ENCODE measurements around the gene TGFBR1. TPM values are rescaled to one million over a fixed set of nuclear protein-coding genes. Genes with fewer than 3 reads are reported as not detected.
A peak's percentile ranks its signal among the peaks of the same experiment; 100 is the strongest.

The TGFBR1 gene
- 10 to 100 TPM; 36.6 to 41.9 TPM for total RNA-seq
- polyA plus RNA-seq, result 34.4 TPM

GRCh38 chr9:99104459-99105151 is at the start of gene TGFBR1:
TGFBR1 (plus strand) TSS chr9:99105113; CDS start chr9:99105206, 93 bp downstream.
- Histone ChIP-seq H3K4me3 (ENCODE audit: low read length) (peak within 1 kb of the TSS; percentile 66), H3K9me3 (ENCODE audit: low read length) (no peaks in the 10 kb centered on the region)

GRCh38 chr9:99055384-99055783 is 49.5 kb upstream of the TGFBR1 start:
- peak overlapping the region in 1 of 8 donors; percentile 48 for H3K27ac Mint-ChIP-seq
- Histone ChIP-seq H3K4me1 (ENCODE audit: insufficient read depth, low read length) (peaks cover 85% of the 10 kb centered on the region), H3K27ac (ENCODE audit: low read depth, low read length) (no peak overlapping the region), H3K36me3 (ENCODE audit: insufficient read depth, low read length) (no peaks in the 10 kb centered on the region), H3K4me3 (ENCODE audit: low read length) (peak overlapping the region; percentile 5), H3K27me3 (ENCODE audit: insufficient read depth, low read length, poor library complexity, severe bottlenecking) (no peaks in the 10 kb centered on the region), H3K9me3 (ENCODE audit: low read length) (no peaks in the 10 kb centered on the region)
- H3K27me3 Mint-ChIP-seq, result no peaks in the 10 kb centered on the region
- POLR2A ChIA-PET, result interaction anchor here (1.1 to 1.3 kb wide), 2 partner anchors 21 to 46 kb away, joined by 4 to 6 read pairs; no protein-coding TSS in a partner anchor
- peaks cover 82 to 95% (median 86%) of the 10 kb centered on the region in 3 donors for H3K4me1 Mint-ChIP-seq
- peaks cover 0 to 2% (median 0%) of the 10 kb centered on the region in 5 donors for H3K9me3 Mint-ChIP-seq
- H3K36me3 Mint-ChIP-seq, result peaks cover 0 to 7% (median 0%) of the 10 kb centered on the region in 3 donors
- no peak for DNase-seq
- H3K4me3 Mint-ChIP-seq, result peak overlapping the region in 3 of 7 donors; percentile 15 to 57 (median 32)
- CTCF ChIA-PET, result interaction anchor here (0.6 to 1.7 kb wide), 7 partner anchors 39 to 87 kb away, joined by 3 to 5 read pairs (median 3); partner anchors contain the start of gene TGFBR1

More at GRCh38 chr9:99104459-99105151, at the start of gene TGFBR1:
- Histone ChIP-seq H3K36me3 (ENCODE audit: insufficient read depth, low read length) (no peaks in the 10 kb centered on the region), H3K27me3 (ENCODE audit: insufficient read depth, low read length, poor library complexity, severe bottlenecking) (no peaks in the 10 kb centered on the region), H3K27ac (ENCODE audit: low read depth, low read length) (peak within 1 kb of the TSS; percentile 64), H3K4me1 (ENCODE audit: insufficient read depth, low read length) (peaks cover 45% of the 10 kb centered on the region)
- peaks cover 71 to 75% (median 74%) of the 10 kb centered on the region in 3 donors for H3K4me1 Mint-ChIP-seq
- H3K27me3 Mint-ChIP-seq, result no peaks in the 10 kb centered on the region
- CTCF ChIA-PET, result interaction anchor here (0.6 to 6.1 kb wide), 17 partner anchors 9 to 104 kb away, joined by 3 to 39 read pairs (median 8); no protein-coding TSS in a partner anchor
- peak within 1 kb of the TSS; percentile 85 to 94 (median 93) for H3K4me3 Mint-ChIP-seq
- H3K36me3 Mint-ChIP-seq, result peaks cover 0 to 6% (median 0%) of the 10 kb centered on the region in 3 donors
- peak; percentile 90 to 94 (median 92) for DNase-seq
- POLR2A ChIA-PET, result interaction anchor here (0.7 to 5.5 kb wide), 11 partner anchors 9 to 117 kb away, joined by 3 to 29 read pairs (median 6); partner anchors contain the start of genes ALG2 and SEC61B
- H3K9me3 Mint-ChIP-seq, result peaks cover 0 to 3% (median under 1%) of the 10 kb centered on the region in 5 donors
- H3K27ac Mint-ChIP-seq, result peak within 1 kb of the TSS; percentile 79 to 99 (median 92)

- no peaks in the 10 kb centered on the region for H3K9me3 ChIP-seq (ENCODE audit: low read length)
- ChIA-PET CTCF (interaction anchor here (0.6 to 1.4 kb wide), 4 partner anchors 55 to 86 kb away, joined by 3 to 4 read pairs (median 3); no protein-coding TSS in a partner anchor), POLR2A (interaction anchor here (1.3 kb wide), 1 partner anchor 20 kb away, joined by 6 read pairs; no protein-coding TSS in a partner anchor)
- H3K36me3 ChIP-seq (ENCODE audit: insufficient read depth, low read length), result no peaks in the 10 kb centered on the region
- Mint-ChIP-seq H3K9me3 (peaks cover 0 to 2% (median 0%) of the 10 kb centered on the region in 5 donors), H3K36me3 (peaks cover 0 to 7% (median 0%) of the 10 kb centered on the region in 3 donors), H3K27ac (peak overlapping the region in 5 of 8 donors; percentile 3 to 91 (median 79)), H3K4me1 (peaks cover 86 to 95% (median 93%) of the 10 kb centered on the region in 3 donors), H3K4me3 (peak overlapping the region in 5 of 7 donors; percentile 87 to 93 (median 92)), H3K27me3 (no peaks in the 10 kb centered on the region)
- H3K4me1 ChIP-seq (ENCODE audit: insufficient read depth, low read length), result peaks cover 85% of the 10 kb centered on the region
- H3K4me3 ChIP-seq (ENCODE audit: low read length), result no peak overlapping the region
- H3K27me3 ChIP-seq (ENCODE audit: insufficient read depth, low read length, poor library complexity, severe bottlenecking), result no peaks in the 10 kb centered on the region
- no peak overlapping the region for H3K27ac ChIP-seq (ENCODE audit: low read depth, low read length)
- no peak for DNase-seq
Observed at GRCh38 chr9:99056186-99056585, 48.7 kb upstream of the TGFBR1 start.

DNA sequence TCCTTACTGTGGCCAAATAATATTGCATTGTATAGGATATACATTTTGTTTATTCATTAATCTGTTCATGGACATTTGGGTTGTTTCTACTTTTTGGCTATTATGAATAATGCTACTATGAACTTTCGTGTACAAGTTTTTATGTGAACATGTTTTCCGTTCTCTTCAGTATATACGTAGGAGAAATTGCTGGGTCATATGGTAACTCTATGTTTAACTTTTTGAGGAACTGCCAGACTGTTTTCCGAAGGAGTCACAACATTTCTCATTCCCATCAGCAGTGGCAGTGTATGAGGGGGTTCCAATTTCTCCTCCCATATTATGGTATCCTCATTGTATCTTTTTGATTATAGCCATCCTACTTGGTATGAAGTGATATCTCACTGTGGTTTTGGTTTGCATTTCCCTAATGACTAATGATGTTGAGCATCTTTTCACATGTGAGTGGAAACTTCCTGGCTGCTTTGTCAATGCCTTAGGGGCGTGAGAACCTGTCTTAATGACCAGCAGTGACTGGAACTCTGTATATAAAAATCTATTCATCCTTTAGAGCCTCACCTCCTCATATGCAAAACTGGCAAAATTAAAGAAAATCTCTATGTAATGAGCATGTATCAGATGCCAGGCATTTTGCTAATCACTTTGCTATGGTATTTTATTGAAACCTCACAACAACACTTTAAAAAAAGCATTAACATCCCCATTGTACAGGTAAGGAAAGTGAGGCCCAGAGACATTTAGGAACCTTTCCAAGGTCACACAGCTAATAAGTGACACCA is 47.8 kb upstream of the TGFBR1 start:
- CTCF ChIA-PET, result interaction anchor here (0.9 to 3.7 kb wide), 6 partner anchors 9 to 85 kb away, joined by 3 to 15 read pairs (median 4); no protein-coding TSS in a partner anchor
- H3K4me3 ChIP-seq (ENCODE audit: low read length), result peak overlapping the region; percentile 80
- H3K27me3 Mint-ChIP-seq, result no peaks in the 10 kb centered on the region
- H3K4me1 Mint-ChIP-seq, result peaks cover 87 to 94% (median 94%) of the 10 kb centered on the region in 3 donors
- H3K27ac ChIP-seq (ENCODE audit: low read depth, low read length), result peak overlapping the region; percentile 48
- no peaks in the 10 kb centered on the region for H3K27me3 ChIP-seq (ENCODE audit: insufficient read depth, low read length, poor library complexity, severe bottlenecking)
- POLR2A ChIA-PET, result interaction anchor here (1.8 to 2.6 kb wide), 3 partner anchors 43 to 56 kb away, joined by 9 to 14 read pairs (median 13); partner anchors contain the start of gene TGFBR1
- DNase-seq, result peak in 2 of 5 donors; percentile 45 to 54
- peaks cover 0 to 2% (median 0%) of the 10 kb centered on the region in 5 donors for H3K9me3 Mint-ChIP-seq
- no peaks in the 10 kb centered on the region for H3K36me3 ChIP-seq (ENCODE audit: insufficient read depth, low read length)
- H3K9me3 ChIP-seq (ENCODE audit: low read length), result no peaks in the 10 kb centered on the region
- peak overlapping the region; percentile 83 to 93 (median 90) for H3K4me3 Mint-ChIP-seq
- H3K4me1 ChIP-seq (ENCODE audit: insufficient read depth, low read length), result peaks cover 79% of the 10 kb centered on the region
- H3K36me3 Mint-ChIP-seq, result peaks cover 0 to 7% (median 0%) of the 10 kb centered on the region in 3 donors
- H3K27ac Mint-ChIP-seq, result peak overlapping the region; percentile 21 to 92 (median 85)

DNA sequence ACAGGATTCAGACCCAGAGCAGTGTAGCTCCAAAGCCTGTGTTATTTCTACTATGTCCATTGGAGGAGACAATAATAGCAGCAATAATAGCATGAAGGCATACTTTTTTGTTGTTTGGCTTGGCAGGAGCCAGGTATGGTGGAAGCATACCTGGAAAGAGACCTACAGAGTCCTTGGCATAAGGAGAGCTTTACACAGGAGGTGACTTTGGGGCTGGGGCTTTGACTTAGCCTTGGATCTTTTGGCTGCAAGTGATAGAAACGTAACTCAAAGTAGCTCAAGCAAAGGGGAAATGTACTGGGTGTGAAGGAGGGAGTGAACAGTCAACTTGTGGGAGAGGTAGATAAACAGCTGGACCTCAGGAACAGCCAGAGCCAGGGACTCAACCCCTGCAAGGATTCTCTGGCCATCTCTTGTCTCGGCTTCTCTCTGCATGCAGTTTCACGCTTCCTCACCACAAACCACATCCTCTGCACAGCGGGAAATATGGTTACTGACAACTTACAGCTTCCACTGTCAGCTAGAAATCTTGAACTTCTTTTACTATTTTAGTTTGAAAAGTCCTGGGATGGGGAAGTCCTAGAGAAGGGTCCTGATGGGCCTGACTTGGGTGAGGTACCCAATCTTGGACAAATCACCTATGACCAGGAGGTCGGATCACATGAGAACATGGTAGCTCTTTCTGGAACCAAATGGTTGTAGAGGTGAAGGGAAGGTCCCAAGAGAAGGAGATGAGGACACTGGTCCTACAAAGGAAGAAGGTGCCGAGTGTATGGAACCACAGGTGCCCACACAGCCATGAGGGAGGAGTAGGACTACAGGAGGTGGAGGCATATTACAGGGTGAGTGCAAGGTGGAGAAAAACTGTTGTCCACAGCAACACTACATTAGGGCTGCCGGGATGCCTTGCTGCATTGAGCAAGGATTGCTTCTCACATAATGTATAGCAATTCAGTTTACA is 47.0 kb upstream of the TGFBR1 start:
- Mint-ChIP-seq H3K9me3 (peaks cover 0 to 2% (median 0%) of the 10 kb centered on the region in 5 donors), H3K4me3 (peak overlapping the region; percentile 83 to 93 (median 90)), H3K27ac (peak overlapping the region; percentile 21 to 92 (median 85)), H3K36me3 (peaks cover 0 to 7% (median 0%) of the 10 kb centered on the region in 3 donors), H3K4me1 (peaks cover 86 to 94% (median 94%) of the 10 kb centered on the region in 3 donors), H3K27me3 (no peaks in the 10 kb centered on the region)
- peak; percentile 56 to 88 (median 80) for DNase-seq
- Histone ChIP-seq H3K27ac (ENCODE audit: low read depth, low read length) (peak overlapping the region; percentile 51), H3K4me1 (ENCODE audit: insufficient read depth, low read length) (peaks cover 71% of the 10 kb centered on the region), H3K4me3 (ENCODE audit: low read length) (peak overlapping the region; percentile 80), H3K9me3 (ENCODE audit: low read length) (no peaks in the 10 kb centered on the region), H3K36me3 (ENCODE audit: insufficient read depth, low read length) (no peaks in the 10 kb centered on the region), H3K27me3 (ENCODE audit: insufficient read depth, low read length, poor library complexity, severe bottlenecking) (no peaks in the 10 kb centered on the region)
- ChIA-PET CTCF (interaction anchor here (0.7 to 3.7 kb wide), 7 partner anchors 8 to 84 kb away, joined by 3 to 15 read pairs (median 4); no protein-coding TSS in a partner anchor), POLR2A (interaction anchor here (1.2 to 2.6 kb wide), 5 partner anchors 19 to 56 kb away, joined by 5 to 14 read pairs (median 9); partner anchors contain the start of gene TGFBR1)

- ChIA-PET CTCF (interaction anchor here (1.0 to 3.7 kb wide), 7 partner anchors 12 to 84 kb away, joined by 3 to 15 read pairs (median 3); partner anchors contain the start of gene TGFBR1), POLR2A (interaction anchor here (0.6 to 2.6 kb wide), 6 partner anchors 10 to 387 kb away, joined by 3 to 14 read pairs (median 7); partner anchors contain the start of gene TGFBR1)
- no peaks in the 10 kb centered on the region for H3K27me3 ChIP-seq (ENCODE audit: insufficient read depth, low read length, poor library complexity, severe bottlenecking)
- H3K27ac ChIP-seq (ENCODE audit: low read depth, low read length), result peak overlapping the region; percentile 66
- no peaks in the 10 kb centered on the region for H3K9me3 ChIP-seq (ENCODE audit: low read length)
- H3K4me1 Mint-ChIP-seq, result peaks cover 86 to 94% (median 94%) of the 10 kb centered on the region in 3 donors
- H3K36me3 ChIP-seq (ENCODE audit: insufficient read depth, low read length), result no peaks in the 10 kb centered on the region
- peaks cover 0 to 7% (median 0%) of the 10 kb centered on the region in 3 donors for H3K36me3 Mint-ChIP-seq
- DNase-seq, result peak in 1 of 5 donors; percentile 40
- H3K9me3 Mint-ChIP-seq, result peaks cover 0 to 2% (median 0%) of the 10 kb centered on the region in 5 donors
- H3K4me3 ChIP-seq (ENCODE audit: low read length), result peak overlapping the region; percentile 80
- H3K27me3 Mint-ChIP-seq, result no peaks in the 10 kb centered on the region
- H3K27ac Mint-ChIP-seq, result peak overlapping the region; percentile 79 to 92 (median 88)
- H3K4me3 Mint-ChIP-seq, result peak overlapping the region; percentile 65 to 93 (median 89)
- peaks cover 58% of the 10 kb centered on the region for H3K4me1 ChIP-seq (ENCODE audit: insufficient read depth, low read length)
Observed at GRCh38 chr9:99058964-99059921, 45.7 kb upstream of the TGFBR1 start.
